Measurements from ENCODE around the gene P2RY8.
"Not testable (repeated sequence)": the region's sequence is repeated elsewhere in the genome, so short reads cannot be mapped to it uniquely, and the experiment has no call there.

Gene P2RY8

GRCh38 chrX:1545776-1546408 is 8.9 kb upstream of the P2RY8 start:
- no peak for DNase-seq

- no peak for DNase-seq
Measured at GRCh38 chrX:1542994-1543725, 6.2 kb upstream of the P2RY8 start.

GRCh38 chrX:1539146-1539545 is 2.2 kb upstream of the P2RY8 start:
- not testable (repeated sequence) for DNase-seq

GRCh38 chrX:1537716-1538090 is 718 bp upstream of the P2RY8 start:
- not testable (repeated sequence) for DNase-seq

DNA sequence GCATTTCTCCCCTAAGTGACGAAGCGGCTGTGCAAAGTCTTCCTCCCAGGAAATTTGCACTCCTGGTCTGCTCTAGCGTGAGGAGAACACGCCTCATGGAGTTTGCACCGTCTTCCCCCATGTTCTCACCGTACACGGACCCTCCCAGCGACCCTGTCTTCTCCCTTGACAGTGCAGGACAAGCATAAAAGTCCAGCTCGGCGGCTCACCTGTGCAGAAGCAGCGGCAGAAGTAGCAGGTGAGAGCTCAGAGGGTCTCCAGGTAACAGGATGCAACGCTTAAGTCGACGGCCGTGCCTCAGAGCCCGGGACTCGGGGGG is 314 bp downstream of the P2RY8 start:
- DNase-seq = no peak

DNA sequence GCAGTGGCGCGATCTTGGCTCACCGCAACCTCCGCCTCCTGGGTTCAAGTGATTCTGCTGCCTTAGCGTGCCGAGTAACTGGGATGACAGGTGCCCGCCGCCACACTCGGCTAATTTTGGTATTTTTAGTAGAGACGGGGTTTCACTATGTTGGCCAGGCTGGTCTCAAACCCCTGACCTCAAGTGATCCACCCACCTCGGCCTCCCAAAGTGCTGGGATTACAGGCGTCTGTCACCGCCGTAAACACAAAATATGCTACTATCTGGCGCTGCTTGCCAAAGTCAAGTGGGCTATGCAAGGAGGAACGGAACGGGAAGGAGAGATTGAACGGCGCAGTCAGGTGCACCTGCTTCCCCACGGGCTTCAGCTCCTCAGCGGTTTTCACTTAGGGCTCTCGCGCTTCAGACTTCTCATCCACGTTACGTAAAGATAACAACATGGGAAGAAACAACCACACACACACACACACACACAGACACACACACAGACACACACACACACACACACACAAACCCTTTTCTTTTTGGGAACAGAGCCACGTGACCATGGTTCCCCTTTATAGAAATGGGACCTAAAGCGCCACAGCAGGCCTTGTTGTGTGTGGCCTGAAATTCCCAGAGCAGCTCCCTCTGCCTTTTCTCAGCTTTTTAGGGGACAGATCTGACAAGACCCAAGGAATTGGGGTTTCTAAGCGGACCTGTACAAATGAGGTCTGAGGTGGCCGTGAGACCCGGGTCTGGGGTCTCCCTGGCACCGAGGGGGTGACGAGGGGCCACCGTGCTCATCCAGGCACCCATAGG is 1.5 kb downstream of the P2RY8 start:
- peak; percentile 87 to 88 for DNase-seq

- no peak for DNase-seq
Measured at GRCh38 chrX:1534301-1535168, 2.5 kb downstream of the P2RY8 start.

- no peak for DNase-seq
Measured at GRCh38 chrX:1533058-1533457, 3.9 kb downstream of the P2RY8 start.

GRCh38 chrX:1531096-1531890 is 5.7 kb downstream of the P2RY8 start:
- DNase-seq = no peak

- no peak for DNase-seq
Measured at GRCh38 chrX:1529756-1530155, 7.2 kb downstream of the P2RY8 start.

DNA sequence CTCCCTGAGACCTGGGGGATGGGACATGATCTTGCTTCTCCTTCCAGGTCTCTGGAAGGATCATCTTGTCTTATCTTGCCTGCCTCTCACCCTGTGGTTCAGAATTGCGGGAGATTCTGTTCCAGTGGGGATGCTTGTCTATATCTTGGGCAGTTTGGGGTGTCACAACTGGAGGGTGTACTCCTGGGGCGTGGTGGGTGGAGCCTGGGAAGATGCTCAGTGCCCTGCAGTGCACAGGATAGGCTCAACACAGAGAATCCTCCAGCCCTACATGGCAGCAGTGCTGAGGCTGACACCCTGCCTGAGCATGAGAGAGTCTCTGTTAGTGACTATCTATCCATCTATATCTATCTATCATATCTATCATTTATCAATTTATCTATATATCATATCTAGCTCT is 7.7 kb downstream of the P2RY8 start:
- no peak for DNase-seq

DNA sequence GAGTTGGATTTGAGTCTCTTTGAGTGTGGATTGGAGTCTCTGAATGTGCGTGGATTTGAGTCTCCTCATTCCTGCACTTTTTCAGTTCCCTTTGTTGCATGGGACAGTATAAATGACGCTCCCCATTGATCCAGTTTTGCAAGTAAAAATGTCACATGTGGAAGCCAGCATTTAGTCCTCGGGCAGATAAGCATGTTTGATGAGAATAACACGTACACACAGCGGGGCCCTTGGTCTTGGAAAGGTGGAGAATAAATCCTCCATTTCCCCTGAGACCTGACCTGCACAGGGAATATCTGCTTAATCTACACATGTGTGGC is 8.1 kb downstream of the P2RY8 start:
- no peak for DNase-seq

GRCh38 chrX:1528186-1528883 is 8.7 kb downstream of the P2RY8 start:
- DNase-seq = no peak

GRCh38 chrX:1527457-1527856 is 9.5 kb downstream of the P2RY8 start:
- no peak for DNase-seq

GRCh38 chrX:1526565-1526964 is 10.4 kb downstream of the P2RY8 start:
- DNase-seq = no peak

GRCh38 chrX:1525583-1526355 is 11.2 kb downstream of the P2RY8 start:
- DNase-seq = no peak

DNA sequence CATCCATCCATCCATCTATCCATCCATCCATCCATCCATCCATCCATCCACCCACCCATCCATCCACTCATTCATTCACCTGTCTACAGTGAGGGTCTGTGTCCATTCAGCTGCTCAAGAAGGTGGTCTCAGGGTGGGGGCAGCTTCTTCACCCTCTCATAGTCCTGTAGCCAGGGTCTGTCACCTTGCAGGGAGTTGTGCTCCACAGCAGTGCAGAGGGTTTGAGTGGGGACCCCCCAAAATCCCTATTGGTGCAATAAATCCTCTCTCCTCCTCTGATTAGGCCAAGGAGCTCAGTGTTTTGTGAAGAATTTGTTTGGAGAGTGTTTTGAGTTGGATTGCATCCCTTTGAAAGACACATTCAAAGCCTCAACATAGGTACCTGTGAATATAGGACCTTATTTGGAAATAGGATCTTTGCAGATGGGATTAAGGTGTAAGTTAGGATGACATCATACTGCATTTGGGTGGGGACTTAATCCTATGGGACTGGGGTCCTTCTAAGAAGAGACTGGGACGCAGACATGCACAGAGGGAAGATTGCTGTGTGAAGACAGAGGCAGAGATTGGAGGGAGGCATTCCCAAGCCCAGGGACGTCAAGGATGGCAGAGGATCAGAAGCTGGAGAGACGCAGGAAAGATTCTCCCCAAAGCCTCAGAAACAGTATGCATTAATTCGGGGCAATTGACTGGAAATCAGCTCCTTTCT is 12.0 kb downstream of the P2RY8 start:
- no peak for DNase-seq

DNA sequence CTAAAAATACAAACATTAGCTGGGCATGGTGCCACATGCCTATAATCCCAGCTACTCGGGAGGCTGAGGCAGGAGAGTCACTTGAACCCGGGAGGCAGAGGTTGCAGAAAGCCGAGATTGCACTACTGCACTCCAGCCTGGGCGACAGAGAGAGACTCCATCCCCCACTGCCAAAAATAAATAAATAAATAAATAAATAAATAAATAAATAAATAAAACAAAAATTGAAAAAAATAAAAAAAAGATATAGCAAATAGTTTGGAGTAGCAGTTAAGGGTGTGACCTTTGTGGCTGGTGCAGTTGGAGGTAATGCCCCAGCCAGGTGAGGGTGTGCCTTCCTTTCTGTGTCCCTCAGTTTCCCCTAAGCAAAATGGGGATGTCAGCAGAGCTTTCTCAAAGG is 14.1 kb downstream of the P2RY8 start:
- DNase-seq = not testable (repeated sequence)

DNA sequence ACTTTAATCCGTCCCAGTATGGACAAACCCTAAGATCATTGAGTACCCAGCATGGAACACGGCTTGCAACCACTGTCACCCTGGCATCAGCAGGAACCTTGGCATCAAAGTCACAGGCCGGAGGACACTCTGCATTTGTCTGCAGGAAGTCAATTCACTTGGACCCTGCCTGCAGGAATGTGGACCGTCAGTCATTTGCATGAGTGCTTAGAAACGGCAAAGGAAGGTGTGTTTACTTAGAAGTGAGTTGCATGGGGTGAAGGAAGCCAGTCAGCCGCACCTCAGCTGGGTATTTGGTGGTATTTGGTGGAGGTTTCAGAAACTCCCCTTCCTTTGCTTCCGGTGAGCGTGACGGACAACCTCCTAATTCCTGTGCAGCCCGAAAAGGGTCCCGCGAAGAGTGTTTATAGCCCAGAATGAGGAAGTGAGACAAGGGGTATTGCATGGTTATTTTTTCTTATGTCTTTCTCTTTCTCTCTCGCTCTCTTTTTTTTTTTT is 15.5 kb downstream of the P2RY8 start:
- peak; percentile 55 to 64 for DNase-seq

DNA sequence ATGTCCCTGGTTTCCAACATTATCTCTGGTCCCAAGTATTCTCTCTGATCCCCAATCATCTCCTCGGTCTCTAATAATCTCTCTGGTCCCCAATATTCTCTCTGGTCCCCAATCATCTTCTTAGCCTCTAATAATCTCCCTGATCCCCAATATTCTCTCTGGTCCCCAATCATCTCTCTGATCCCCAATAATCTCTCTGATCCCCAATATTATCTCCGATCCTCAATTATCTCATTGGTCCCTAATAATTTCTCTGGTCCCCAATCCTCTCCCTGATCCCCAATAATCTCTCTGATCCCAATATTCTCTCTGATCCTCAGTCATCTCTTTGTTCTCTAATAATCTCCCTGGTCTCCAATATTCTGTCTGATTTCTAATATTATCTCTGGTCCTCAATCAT is 16.6 kb downstream of the P2RY8 start:
- no peak for DNase-seq
